Activated naive CD8-positive, alpha-beta T cell treated with anti-CD3 and anti-CD28 coated beads, Interleukin-2, amount 10 ng/mL, durations not matched to agents 7 days and 5 days (primary cell): ENCODE results near the gene PLXNB1. TPM values are rescaled to one million over a fixed set of nuclear protein-coding genes. Genes with fewer than 3 reads are reported as not detected.

Experiments used
- ATAC-seq: fragments of 150-1000 bp; cut with Tn5 transposase; one replicate; pipeline ENCODE4 v1.10.0; 2021; ENCODE audit warnings: low read depth, moderate library complexity
- POLR2A ChIA-PET: fragments of 350-600 bp; sonication (Branson Sonifier 250); formaldehyde crosslinking; loops from one replicate; lab custom pipeline; 2021; ENCODE audit warnings: antibody characterized with exemption; lab: Charles Lee
- DNase-seq: peaks from one replicate; pipeline ENCODE4 v3.0.0; 2021
- H3K27ac Mint-ChIP-seq: one replicate; pipeline ENCODE4 v1.8.0; 2022; ENCODE audit warnings: mild to moderate bottlenecking, mixed read lengths
- H3K27me3 Mint-ChIP-seq: one replicate; pipeline ENCODE4 v1.8.0; 2022; ENCODE audit warnings: mild to moderate bottlenecking, moderate library complexity, mixed read lengths
- H3K36me3 Mint-ChIP-seq: one replicate; pipeline ENCODE4 v1.8.0; 2021; ENCODE audit warnings: mild to moderate bottlenecking, mixed read lengths
- H3K4me1 Mint-ChIP-seq: one replicate; pipeline ENCODE4 v1.8.0; 2021; ENCODE audit warnings: mixed read lengths
- H3K4me3 Mint-ChIP-seq: one replicate; pipeline ENCODE4 v1.8.0; 2022; ENCODE audit warnings: mild to moderate bottlenecking, moderate library complexity, mixed read lengths
- H3K9me3 Mint-ChIP-seq: one replicate; pipeline ENCODE4 v1.8.0; 2021; ENCODE audit warnings: mixed read lengths
- total RNA-seq, 2 experiments: library from RNA; stranded (reverse); gene quantifications; one replicate each; pipeline ENCODE4 v1.2.3, GENCODE V29; 2021

PLXNB1 gene
- total RNA-seq, 2 experiments from 2014 or later: 4.5 to 6.2 TPM

DNA sequence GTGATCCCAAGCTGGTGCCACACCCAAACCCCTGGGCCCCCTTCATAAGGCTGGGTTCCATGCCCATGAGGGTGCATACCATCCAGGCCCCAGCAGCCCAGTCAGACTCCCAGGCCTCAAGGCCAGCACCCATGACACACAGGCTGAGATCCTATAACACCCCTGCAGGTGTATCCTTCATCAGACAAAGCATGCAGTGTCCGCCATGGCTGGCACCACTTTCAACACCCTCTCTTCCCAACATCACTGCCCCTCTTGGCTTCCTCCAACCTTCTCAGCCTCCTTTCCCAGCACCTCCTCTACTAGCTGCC lies 6.5 kb upstream of the PLXNB1 start:
- ATAC-seq: no peak
- Mint-ChIP-seq H3K9me3 (no peaks in the 10 kb centered on the region), H3K27me3 (no peaks in the 10 kb centered on the region), H3K27ac (no peak overlapping the region), H3K36me3 (peaks cover 11% of the 10 kb centered on the region), H3K4me1 (peaks cover 32% of the 10 kb centered on the region), H3K4me3 (no peak overlapping the region)
- no peak for DNase-seq
- POLR2A ChIA-PET: interaction anchor here (1.0 to 1.8 kb wide), 10 partner anchors 9 to 199 kb away, joined by 3 to 9 read pairs (median 4); partner anchors contain the start of genes ATRIP, SLC26A6 and ZNF589

DNA sequence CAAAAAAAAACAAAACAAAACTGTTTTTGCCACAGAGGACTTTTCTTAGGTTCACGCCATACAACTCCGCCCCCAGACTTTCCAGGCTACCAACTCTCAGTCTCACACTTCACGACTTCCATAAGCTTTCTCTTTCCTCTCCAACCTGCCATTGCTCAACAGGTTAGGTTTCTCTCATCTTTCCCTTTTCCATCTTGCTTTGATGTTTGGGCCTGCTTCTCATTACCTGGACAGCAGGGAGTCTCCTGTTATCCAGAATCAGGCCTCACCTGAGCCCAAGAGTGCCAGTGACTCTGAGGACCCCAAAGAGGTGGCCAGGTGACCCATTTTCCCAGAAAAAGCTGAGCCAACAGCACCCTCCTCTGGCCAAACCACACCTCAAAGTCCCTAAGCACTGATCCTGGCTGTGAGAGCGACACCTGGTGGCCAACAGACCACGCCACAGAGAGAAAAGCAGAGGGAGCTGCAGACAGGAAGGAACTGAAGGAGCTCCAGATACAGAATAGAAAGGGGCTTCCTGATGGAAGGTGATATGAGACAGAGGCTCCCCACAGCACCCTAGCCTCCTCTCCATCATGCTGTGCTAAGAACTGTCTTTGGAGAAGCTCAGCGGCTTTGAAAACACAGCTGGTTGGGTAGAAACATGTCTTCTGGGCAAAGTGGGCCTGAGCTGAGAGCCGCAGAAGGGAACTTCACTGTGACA lies 6.0 kb upstream of the PLXNB1 start:
- Mint-ChIP-seq H3K4me1 (peaks cover 30% of the 10 kb centered on the region), H3K36me3 (peaks cover 9% of the 10 kb centered on the region), H3K4me3 (no peak overlapping the region), H3K27me3 (no peaks in the 10 kb centered on the region), H3K9me3 (no peaks in the 10 kb centered on the region), H3K27ac (no peak overlapping the region)
- POLR2A ChIA-PET: interaction anchor here (0.6 to 1.8 kb wide), 11 partner anchors 10 to 199 kb away, joined by 3 to 9 read pairs (median 4); partner anchors contain the start of genes ATRIP, SLC26A6 and ZNF589
- ATAC-seq (peak; percentile 31), DNase-seq (peak; percentile 84)

DNA sequence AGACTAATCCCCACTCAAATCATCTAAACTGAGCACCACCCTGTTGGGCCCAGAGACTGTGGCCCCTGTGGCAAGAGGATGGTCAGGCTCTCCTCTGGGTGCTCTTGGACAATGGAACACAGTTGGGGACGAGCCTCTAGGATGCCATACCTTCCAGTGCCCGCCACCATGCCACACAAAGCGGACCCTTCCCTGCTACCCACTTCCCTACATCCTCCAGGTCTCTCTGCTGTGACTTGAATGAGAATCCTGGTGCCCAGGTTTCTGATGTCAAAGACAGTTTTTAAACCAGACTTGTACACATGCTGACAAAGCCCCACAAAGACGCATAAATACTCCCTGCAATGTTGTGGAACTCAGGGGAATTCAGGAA lies 5.3 kb upstream of the PLXNB1 start:
- no peak for ATAC-seq
- Mint-ChIP-seq H3K4me3 (no peak overlapping the region), H3K36me3 (peaks cover 5% of the 10 kb centered on the region), H3K9me3 (no peaks in the 10 kb centered on the region), H3K4me1 (peaks cover 30% of the 10 kb centered on the region), H3K27ac (no peak overlapping the region), H3K27me3 (no peaks in the 10 kb centered on the region)
- DNase-seq: peak; percentile 22
- POLR2A ChIA-PET: interaction anchor here (1.2 to 1.8 kb wide), 8 partner anchors 10 to 200 kb away, joined by 3 to 9 read pairs (median 4); partner anchors contain the start of genes ATRIP, SLC26A6 and ZNF589

DNA sequence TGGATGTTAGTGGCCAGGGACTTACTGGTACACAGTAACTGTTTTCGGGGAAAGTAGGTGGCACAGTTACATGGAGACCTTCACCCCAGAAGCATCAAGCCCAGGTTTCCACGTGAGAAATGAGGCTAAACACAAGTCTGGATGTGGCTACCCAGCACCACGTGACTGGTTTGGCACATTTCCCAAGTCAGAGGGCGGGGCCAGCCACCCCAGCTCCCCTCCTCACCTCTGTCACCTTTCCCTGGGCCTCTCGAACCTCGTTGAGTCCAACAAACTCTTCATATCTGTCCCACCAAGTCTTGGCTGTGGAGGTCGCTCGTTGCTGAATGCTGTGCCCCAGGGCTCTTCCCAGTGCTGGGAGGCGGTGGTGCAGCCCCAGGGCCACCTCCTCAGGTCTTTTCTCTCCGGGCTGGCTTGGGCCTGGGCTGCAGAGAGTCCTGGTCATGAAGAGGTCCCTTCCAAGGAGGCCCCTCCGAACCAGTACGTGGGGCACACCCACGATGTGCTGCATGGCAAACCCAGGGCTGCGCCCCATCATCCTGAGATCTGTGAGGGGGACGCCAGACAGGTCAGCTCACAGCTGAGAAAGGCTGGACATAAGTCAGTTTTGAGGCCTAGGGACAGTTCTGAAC lies 4.8 kb upstream of the PLXNB1 start:
- H3K27ac Mint-ChIP-seq: no peak overlapping the region
- peaks cover 3% of the 10 kb centered on the region for H3K36me3 Mint-ChIP-seq
- no peak overlapping the region for H3K4me3 Mint-ChIP-seq
- H3K27me3 Mint-ChIP-seq: peaks cover 2% of the 10 kb centered on the region
- DNase-seq: peak; percentile 31
- no peak for ATAC-seq
- no peaks in the 10 kb centered on the region for H3K9me3 Mint-ChIP-seq
- POLR2A ChIA-PET: no interaction called here
- peaks cover 30% of the 10 kb centered on the region for H3K4me1 Mint-ChIP-seq

DNA sequence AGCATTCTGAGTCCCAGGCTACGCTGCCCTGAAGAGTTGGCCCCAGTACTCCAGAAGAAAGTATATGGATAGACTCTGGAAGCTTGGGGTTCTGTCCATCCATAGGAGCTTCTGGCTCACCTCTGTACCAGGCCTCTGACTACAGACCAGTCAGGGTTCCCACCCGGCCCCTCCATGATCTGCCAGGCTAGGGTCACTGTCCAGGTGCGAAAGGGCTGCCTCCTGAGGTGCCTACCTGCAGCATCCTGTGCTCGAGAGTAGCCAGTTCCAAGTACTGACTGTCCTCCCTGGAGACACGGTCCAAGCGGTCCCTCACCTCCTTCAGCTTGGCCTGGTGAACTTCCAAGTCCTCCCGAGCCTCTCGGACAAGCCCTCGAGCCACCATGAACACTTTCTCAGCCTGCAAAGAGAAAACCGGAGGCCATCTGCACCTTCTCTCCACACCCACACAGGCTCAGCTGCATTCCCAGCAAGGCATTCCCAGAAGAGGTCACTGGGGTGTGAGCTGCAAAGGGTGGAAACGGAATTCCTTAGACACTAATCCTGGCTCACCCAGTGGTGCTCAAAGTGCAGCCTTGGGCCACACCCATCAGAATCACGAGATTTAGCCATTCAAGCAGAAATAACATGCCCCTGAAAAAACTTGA lies 3.7 kb upstream of the PLXNB1 start:
- peaks cover 24% of the 10 kb centered on the region for H3K4me1 Mint-ChIP-seq
- no peaks in the 10 kb centered on the region for H3K9me3 Mint-ChIP-seq
- H3K27me3 Mint-ChIP-seq: peaks cover 2% of the 10 kb centered on the region
- POLR2A ChIA-PET: no interaction called here
- DNase-seq: no peak
- H3K4me3 Mint-ChIP-seq: no peak overlapping the region
- H3K27ac Mint-ChIP-seq: no peak overlapping the region
- peaks cover 3% of the 10 kb centered on the region for H3K36me3 Mint-ChIP-seq
- ATAC-seq: no peak

DNA sequence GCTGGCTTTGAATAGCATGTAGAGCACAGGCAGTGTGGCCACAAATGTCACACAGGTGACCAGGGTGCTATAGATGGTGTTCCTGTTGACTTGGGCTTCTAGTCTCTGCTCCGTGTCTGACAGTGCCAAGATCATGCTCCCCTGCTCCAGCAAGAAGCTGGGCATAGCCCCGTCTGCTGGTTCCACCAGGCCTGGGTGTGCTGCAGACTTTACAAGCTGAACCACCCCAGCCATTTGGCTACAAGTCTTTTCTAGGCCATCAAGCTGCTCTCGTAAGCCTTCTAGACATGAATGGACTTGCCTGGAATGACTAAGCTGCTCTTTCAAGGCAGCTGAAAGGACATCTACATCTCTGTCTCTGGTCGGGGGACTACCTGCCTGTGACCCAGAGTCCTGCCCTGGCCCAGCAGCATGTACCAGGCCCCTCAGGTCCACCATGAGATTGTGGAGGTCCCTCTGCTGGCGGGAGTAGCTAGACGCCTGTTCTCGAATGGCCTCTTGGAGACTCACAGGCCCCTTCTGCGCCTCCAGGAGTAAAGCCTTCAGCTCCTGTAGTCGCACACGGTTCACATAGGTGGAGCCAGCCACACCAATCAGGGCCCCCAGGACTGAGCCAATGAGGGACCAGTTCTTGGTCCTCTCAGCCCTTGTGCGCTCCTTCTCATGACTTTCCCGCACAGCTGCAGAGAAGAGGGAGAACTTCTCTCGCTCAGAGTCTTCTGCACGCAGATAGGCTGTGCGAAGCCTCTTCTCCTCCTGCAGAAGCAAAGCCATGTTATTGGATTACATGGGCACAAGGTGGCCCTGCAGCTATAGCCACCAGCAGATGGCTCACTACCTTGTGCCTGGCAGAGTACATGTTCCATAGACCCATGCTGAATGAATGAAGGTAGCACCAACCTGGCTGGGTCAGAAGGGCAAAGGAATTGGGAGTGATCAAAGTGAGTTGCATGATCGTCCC lies 2.8 kb upstream of the PLXNB1 start:
- peaks cover 3% of the 10 kb centered on the region for H3K36me3 Mint-ChIP-seq
- H3K9me3 Mint-ChIP-seq: no peaks in the 10 kb centered on the region
- POLR2A ChIA-PET: no interaction called here
- peaks cover 11% of the 10 kb centered on the region for H3K27me3 Mint-ChIP-seq
- no peak overlapping the region for H3K27ac Mint-ChIP-seq
- no peak overlapping the region for H3K4me3 Mint-ChIP-seq
- DNase-seq (no peak), ATAC-seq (no peak)
- peaks cover 17% of the 10 kb centered on the region for H3K4me1 Mint-ChIP-seq

DNA sequence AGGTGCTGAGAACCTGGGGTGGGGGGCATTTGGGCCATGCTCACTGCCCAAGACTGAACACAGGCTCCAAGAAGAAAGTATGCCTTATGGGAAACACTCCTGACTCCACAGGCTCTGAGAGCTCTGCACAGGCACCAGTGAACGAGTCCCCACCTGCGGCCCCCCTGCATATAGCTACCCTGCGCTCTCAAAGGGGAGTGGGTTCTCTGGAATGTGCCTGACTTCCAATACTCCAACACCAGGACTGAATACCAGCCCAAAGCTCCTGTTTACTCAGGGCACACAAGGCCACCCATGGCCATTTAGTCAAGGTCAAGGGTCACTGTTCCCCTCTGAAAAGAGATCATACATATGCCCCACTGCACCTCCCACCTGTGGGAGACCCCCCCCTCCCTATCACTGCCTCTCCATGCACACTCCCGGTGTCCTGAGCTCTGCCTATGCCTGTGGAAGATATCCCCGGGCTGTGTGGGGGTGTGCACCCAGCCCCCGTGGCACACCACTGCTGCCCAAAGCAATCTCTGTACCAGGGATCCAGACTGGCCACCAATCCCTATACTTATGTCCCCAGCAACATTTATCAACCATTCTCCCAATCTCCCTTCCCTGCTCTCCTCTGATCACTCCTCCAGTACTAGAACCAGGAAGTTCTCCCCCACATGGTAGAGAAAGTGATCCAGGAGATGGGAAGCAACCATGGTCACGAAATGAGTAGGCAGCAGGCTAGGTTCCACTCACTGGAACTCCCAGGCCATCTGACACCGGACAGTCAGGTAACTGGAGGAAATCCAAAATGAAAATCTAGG lies 1.5 kb upstream of the PLXNB1 start:
- Mint-ChIP-seq H3K4me1 (peaks cover 15% of the 10 kb centered on the region), H3K9me3 (no peaks in the 10 kb centered on the region), H3K27ac (peak overlapping the region; percentile 13), H3K36me3 (peaks cover 3% of the 10 kb centered on the region), H3K4me3 (peak overlapping the region; percentile 28), H3K27me3 (peaks cover 19% of the 10 kb centered on the region)
- POLR2A ChIA-PET: no interaction called here
- ATAC-seq (no peak), DNase-seq (no peak)

DNA sequence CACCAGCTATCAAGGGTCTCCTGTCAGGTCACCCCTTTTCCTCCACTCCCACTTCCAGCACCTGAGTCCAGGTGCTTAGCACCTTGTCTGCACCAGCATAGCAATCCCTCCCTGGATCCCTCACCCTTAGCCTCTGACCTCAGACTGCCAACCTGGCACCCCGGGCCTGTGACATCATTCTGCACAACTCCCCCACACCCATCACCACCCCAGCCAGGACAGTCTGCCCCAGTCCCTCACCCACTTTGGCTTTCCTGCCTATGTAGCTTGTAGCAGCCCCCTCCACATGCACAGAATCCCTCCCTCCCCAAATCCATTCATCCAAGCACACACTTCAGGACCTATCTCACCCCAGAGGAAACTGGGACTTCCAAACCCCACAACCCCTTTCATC lies 819 bp upstream of the PLXNB1 start:
- Mint-ChIP-seq H3K4me1 (peaks cover 15% of the 10 kb centered on the region), H3K4me3 (no peak overlapping the region), H3K9me3 (no peaks in the 10 kb centered on the region), H3K27ac (peak overlapping the region; percentile 13), H3K27me3 (peaks cover 19% of the 10 kb centered on the region), H3K36me3 (peaks cover 3% of the 10 kb centered on the region)
- DNase-seq (no peak), ATAC-seq (no peak)
- POLR2A ChIA-PET: interaction anchor here (0.9 kb wide), 1 partner anchor 9 kb away, joined by 3 read pairs; the partner anchor contains the start of genes CCDC51 and TMA7

DNA sequence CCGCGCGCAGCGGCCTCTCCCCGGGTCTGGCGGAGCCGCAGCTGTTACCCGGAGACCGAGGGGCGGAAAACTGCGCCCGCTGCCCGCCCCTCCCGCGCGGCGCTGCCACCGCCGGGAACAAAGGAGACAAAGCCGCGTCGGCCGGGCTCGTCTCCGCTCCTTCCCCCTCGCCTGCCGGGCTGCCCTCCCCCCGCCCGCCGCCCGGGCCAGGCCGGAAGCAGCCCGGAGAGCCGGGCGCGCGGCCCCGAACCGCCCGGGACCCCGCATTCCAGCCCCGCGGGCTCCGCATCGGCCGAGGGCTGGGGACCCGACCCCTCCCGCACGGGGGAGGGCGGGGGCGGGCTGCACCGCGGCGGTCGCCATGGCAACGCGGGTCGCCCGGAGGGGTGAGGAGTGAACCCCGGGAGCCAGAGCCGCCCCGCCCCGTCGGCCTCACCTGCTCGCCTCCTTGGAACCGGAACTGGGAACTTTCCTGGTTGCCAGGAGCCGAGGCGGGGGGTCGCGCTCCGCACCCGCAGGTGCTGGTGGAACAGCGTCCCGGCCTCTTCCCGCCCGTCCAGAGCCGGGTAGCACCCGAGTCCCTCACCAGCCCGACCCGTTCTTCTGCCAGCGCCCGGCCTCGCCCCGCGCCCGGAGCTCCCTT lies 448 bp downstream of the PLXNB1 start:
- peaks cover 9% of the 10 kb centered on the region for H3K4me1 Mint-ChIP-seq
- POLR2A ChIA-PET: interaction anchor here (0.9 to 1.0 kb wide), 2 partner anchors 10 kb away, joined by 3 read pairs; partner anchors contain the start of genes CCDC51 and TMA7
- DNase-seq (peak; percentile 75), ATAC-seq (peak; percentile 71)
- peak overlapping the region; percentile 63 for H3K27ac Mint-ChIP-seq
- H3K4me3 Mint-ChIP-seq: peak overlapping the region; percentile 86
- peaks cover 19% of the 10 kb centered on the region for H3K27me3 Mint-ChIP-seq
- peaks cover 3% of the 10 kb centered on the region for H3K36me3 Mint-ChIP-seq
- no peaks in the 10 kb centered on the region for H3K9me3 Mint-ChIP-seq

DNA sequence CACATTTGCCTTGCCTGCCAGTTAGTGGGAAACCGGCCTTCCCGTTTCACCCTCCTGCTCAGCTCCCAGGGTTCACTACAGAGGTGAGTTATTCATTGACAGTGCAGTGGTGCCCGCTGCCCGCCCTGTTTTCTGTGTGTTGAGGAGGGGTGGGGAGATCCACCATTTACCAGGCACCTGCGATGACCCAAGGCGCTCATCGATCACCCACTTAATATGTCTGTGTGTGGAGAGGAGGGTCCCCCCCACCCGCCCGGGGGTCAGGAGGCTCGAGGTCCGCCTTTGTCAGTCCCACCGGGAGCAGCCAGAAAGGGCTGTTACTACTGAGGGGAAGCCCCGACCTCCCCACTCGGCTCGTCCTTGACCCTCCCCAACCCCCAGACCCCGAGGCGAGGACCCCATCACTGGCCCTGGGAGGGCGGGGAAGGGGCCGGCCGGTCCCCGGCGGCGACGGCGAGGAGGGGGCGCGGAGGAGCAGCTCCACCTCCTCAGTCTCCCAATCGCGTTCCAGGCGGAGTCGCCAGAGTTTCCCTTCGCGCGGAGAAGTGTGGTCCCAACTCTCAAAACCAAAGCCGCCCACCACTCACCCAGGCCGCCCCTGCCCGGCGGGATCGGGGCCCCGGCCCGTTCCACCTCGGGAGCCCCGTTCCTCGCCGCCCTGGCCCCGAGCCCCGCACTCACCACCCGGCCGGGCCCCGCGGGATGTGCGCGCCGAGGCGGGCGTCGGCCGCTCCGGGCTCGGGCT lies 1.1 kb downstream of the PLXNB1 start:
- Mint-ChIP-seq H3K27ac (no peak overlapping the region), H3K4me1 (peaks cover 5% of the 10 kb centered on the region), H3K27me3 (peaks cover 19% of the 10 kb centered on the region), H3K9me3 (no peaks in the 10 kb centered on the region), H3K4me3 (no peak overlapping the region), H3K36me3 (peaks cover 3% of the 10 kb centered on the region)
- POLR2A ChIA-PET: interaction anchor here (1.0 kb wide), 1 partner anchor 11 kb away, joined by 3 read pairs; the partner anchor contains the start of gene CCDC51
- DNase-seq: no peak
- peak; percentile 66 for ATAC-seq

DNA sequence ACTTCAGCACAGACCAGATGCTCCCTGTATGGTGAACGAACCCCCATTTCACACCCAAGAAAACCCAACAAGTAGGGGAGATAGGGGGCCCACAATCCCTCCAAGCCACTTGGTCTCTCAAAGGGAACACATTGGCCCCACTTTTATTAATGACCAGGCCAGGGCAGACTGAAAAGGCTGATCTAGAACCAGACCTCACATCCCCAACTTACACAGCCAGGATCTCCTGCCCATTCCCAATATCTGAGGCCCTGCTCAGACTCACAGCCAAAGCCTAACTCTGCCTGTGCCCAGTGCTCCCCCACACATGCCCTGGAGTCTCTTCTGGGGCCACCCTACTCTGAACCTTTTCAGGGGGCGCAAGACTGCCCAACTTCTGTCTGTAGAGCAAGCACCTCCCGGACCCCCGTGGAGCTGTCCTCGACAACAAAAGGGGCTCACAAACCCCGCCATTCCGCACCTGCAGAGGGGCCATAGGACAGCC lies 1.8 kb downstream of the PLXNB1 start:
- ATAC-seq (no peak), DNase-seq (no peak)
- H3K4me1 Mint-ChIP-seq: peaks cover 5% of the 10 kb centered on the region
- peaks cover 19% of the 10 kb centered on the region for H3K27me3 Mint-ChIP-seq
- POLR2A ChIA-PET: interaction anchor here (1.0 kb wide), 1 partner anchor 12 kb away, joined by 3 read pairs; the partner anchor contains the start of gene CCDC51
- H3K27ac Mint-ChIP-seq: no peak overlapping the region
- no peaks in the 10 kb centered on the region for H3K9me3 Mint-ChIP-seq
- H3K4me3 Mint-ChIP-seq: peak overlapping the region; percentile 15
- H3K36me3 Mint-ChIP-seq: peaks cover 3% of the 10 kb centered on the region
